Central memory CD4-positive, alpha-beta T cell (primary cell): Measurements from ENCODE around the gene EIF1.
A peak's percentile ranks its signal among the peaks of the same experiment; 100 is the strongest.

Source experiments
- DNase-seq: peaks from one replicate; pipeline ENCODE4 v3.0.0; 2022

EIF1 gene

GRCh38 chr17:41738077-41738800 is 49.6 kb downstream of the EIF1 start:
- DNase-seq: peak; percentile 70

- DNase-seq: no peak
Observed at GRCh38 chr17:41738801-41739112, 50.1 kb downstream of the EIF1 start.

DNA sequence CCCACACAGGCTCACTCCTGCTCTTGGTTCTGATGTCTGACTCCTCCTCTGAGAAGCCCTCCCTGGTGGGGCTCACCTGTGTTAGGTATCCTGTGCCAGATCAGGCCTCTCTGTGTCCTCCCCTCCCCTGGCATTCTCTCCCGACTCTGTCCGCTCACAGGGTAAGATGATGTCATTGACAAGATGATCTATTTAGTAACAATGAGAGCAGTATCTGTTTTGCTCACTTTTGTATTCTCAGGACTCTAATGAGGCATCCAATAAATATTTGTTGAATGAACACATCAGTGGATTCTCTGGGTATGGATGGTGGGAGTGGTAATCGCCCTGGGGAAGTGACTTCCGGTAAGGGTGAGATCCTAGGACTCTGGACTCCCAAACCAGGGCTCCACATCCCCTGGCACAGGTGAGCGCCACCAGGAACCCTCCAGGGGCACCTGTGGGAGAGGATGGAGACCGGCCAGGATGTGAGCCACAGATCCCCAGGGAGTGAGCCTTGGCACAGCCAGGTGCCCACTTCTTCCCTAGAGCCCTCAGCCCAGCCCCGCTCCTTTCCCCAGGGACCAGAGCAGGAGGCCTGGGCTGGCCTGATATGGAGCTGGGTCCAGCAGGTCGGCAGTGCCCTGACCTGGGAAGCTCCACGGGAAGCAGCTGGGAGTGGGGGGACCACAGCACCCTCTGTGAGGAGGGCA is 51.1 kb downstream of the EIF1 start:
- no peak for DNase-seq

DNA sequence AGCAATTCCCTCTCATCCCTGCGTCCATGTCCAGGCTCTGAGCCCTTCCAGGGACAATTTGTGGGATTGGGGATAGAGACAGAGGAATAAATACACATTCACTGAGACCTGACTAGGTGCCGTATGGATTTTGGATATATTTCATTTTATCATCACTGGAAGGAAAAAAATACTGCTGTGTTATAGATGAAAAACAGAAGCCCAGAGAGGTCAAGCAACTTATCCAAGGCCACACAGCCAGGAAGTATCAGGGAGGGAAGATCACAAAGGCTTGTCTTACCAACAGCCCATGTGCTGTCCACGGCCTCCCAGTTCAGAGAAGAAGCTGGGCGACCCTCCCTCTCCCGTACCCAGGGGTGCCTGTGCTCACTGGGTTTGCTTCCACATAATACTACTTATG is 51.8 kb downstream of the EIF1 start:
- no peak for DNase-seq

GRCh38 chr17:41741709-41742108 is 53.0 kb downstream of the EIF1 start:
- DNase-seq: no peak
